OCI-LY1 (cell line): ENCODE data around the gene ZNF181.

Experiments used
- H2AFZ ChIP-seq: fragments of 200-600 bp; sonication (generic), shearing (Covaris generic); 2 replicates; pipeline ENCODE4 v1.6.0; 2014; ENCODE audit warnings: antibody characterized with exemption, mild to moderate bottlenecking, low read length
- H3F3A ChIP-seq: fragments of 200-600 bp; sonication (generic), shearing (Covaris generic); 2 replicates; pipeline ENCODE4 v1.6.0; 2014; ENCODE audit warnings: mild to moderate bottlenecking, antibody characterized with exemption, low read length, moderate library complexity; ENCODE audit not compliant: insufficient read depth
- H3K27ac ChIP-seq: fragments of 200-600 bp; sonication (generic); 2 replicates; pipeline ENCODE4 v1.5.1; 2014; ENCODE audit warnings: low read length, mixed run types, mild to moderate bottlenecking, low read depth; ENCODE audit not compliant: poor library complexity, severe bottlenecking
- H3K27me3 ChIP-seq: fragments of 200-600 bp; sonication (generic); 2 replicates; pipeline ENCODE4 v1.6.0; 2014; ENCODE audit warnings: antibody characterized with exemption, mild to moderate bottlenecking, low read length, moderate library complexity; ENCODE audit not compliant: insufficient read depth
- H3K36me3 ChIP-seq: fragments of 200-600 bp; sonication (generic); 2 replicates; pipeline ENCODE4 v1.6.1; 2014; ENCODE audit warnings: mild to moderate bottlenecking, antibody characterized with exemption, low read length, moderate library complexity, mixed read lengths; ENCODE audit not compliant: insufficient read depth
- H3K4me1 ChIP-seq: fragments of 200-600 bp; sonication (generic); 2 replicates; pipeline ENCODE4 v1.5.1; 2014; ENCODE audit warnings: mild to moderate bottlenecking, low read length, moderate library complexity; ENCODE audit not compliant: insufficient read depth, severe bottlenecking
- H3K4me2 ChIP-seq: fragments of 200-600 bp; sonication (generic), shearing (Covaris generic); 2 replicates; pipeline ENCODE4 v1.6.1; 2014; ENCODE audit warnings: low read length
- H3K4me3 ChIP-seq: fragments of 200-600 bp; sonication (generic); 2 replicates; pipeline ENCODE4 v1.5.1; 2014; ENCODE audit warnings: low read length, low read depth, mild to moderate bottlenecking, mixed read lengths; ENCODE audit not compliant: poor library complexity, severe bottlenecking
- H3K79me2 ChIP-seq: fragments of 200-600 bp; shearing (Covaris generic); 2 replicates; pipeline ENCODE4 v1.6.1; 2016; ENCODE audit warnings: mixed run types, low read length, mixed read lengths; ENCODE audit not compliant: insufficient read depth
- H3K9ac ChIP-seq: fragments of 200-600 bp; sonication (generic), shearing (Covaris generic); 2 replicates; pipeline ENCODE4 v1.6.1; 2014; ENCODE audit warnings: mild to moderate bottlenecking, low read length, mixed read lengths
- H3K9me2 ChIP-seq: fragments of 200-600 bp; sonication (generic), shearing (Covaris generic); 2 replicates; pipeline ENCODE4 v1.6.1; 2014; ENCODE audit warnings: low read depth, mild to moderate bottlenecking, low read length, mixed read lengths
- H3K9me3 ChIP-seq: fragments of 200-600 bp; shearing (Covaris generic); 2 replicates; pipeline ENCODE4 v1.6.1; 2014; ENCODE audit warnings: low read length, mixed read lengths
- H4K20me1 ChIP-seq: fragments of 200-600 bp; sonication (generic), shearing (Covaris generic); 2 replicates; pipeline ENCODE4 v1.6.0; 2016; ENCODE audit warnings: mild to moderate bottlenecking, low read length; ENCODE audit not compliant: insufficient read depth
- CTCF ChIP-seq: fragments of 200-600 bp; sonication (generic), shearing (Covaris generic); IDR thresholded peaks from 2 replicates; pipeline ENCODE4 v1.5.1; 2017; ENCODE audit warnings: mild to moderate bottlenecking, antibody characterized with exemption, low read length, moderate library complexity, mixed read lengths
- EZH2 ChIP-seq: fragments of 200-600 bp; sonication (generic), shearing (Covaris generic); IDR thresholded peaks from 2 replicates; pipeline ENCODE4 v1.8.0; 2017; ENCODE audit warnings: borderline replicate concordance, mixed run types, mild to moderate bottlenecking, antibody characterized with exemption, low read length, moderate library complexity, mixed read lengths

The ZNF181 gene

DNA sequence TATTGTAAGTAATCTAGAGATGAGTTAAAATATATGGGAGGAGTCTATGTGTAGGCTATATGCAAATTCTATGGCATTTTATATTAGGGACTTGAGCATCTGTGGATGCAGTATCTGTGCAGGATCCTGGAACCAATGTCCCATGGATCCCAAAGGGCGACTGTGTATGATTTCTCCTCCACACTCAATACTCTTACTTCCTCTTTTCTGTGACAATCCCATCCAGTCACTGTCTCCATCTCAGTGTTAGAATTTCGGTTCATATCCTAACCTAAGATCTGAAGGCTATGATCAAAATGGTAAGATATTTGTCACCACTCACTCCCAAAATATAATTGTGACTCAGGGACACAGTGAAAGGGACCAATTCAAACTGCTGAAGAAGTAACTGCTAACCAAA, 54.0 kb downstream of the ZNF181 start:
- H3K9me3 ChIP-seq = no peaks in the 10 kb centered on the region

DNA sequence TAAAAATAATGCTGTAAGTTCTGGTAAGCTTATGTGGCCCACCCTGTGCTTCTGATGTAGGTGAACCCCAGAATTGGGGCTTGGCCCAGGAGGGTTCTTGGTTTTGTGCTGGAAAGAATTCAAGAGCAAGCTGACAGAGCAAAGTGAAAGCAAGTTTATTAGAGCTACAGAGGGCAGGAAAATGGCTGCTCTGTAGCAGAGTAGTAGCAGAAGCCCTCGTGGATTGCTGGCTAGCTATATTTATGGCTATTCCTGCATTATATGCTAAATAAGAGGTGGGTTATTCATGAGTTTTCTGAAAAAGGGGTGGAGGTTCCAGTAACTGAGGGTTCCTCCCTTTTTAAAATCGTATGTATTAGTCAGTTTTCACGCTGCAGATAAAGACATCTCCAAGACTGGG, 59.5 kb downstream of the ZNF181 start:
- no peaks in the 10 kb centered on the region for H3K27me3 ChIP-seq
- no peak overlapping the region for H2AFZ ChIP-seq
- no peak overlapping the region for H3K4me3 ChIP-seq
- no peaks in the 10 kb centered on the region for H3K9me2 ChIP-seq
- H3F3A ChIP-seq = no peaks in the 10 kb centered on the region
- H3K4me2 ChIP-seq = no peak overlapping the region
- no peak overlapping the region for H3K9ac ChIP-seq
- no peaks in the 10 kb centered on the region for H3K79me2 ChIP-seq
- H3K9me3 ChIP-seq = no peaks in the 10 kb centered on the region
- TF ChIP-seq EZH2 (no peak), CTCF (no peak)
- H4K20me1 ChIP-seq = no peaks in the 10 kb centered on the region
- no peaks in the 10 kb centered on the region for H3K36me3 ChIP-seq
- no peaks in the 10 kb centered on the region for H3K4me1 ChIP-seq
- no peak overlapping the region for H3K27ac ChIP-seq

More for the DNA sequence above, 54.0 kb downstream of the ZNF181 start:
- Histone ChIP-seq H3K4me3 (no peak overlapping the region), H3K4me2 (no peak overlapping the region), H3K9ac (no peak overlapping the region), H3K27me3 (no peaks in the 10 kb centered on the region), H3K36me3 (no peaks in the 10 kb centered on the region), H3K27ac (no peak overlapping the region), H3K9me2 (no peaks in the 10 kb centered on the region), H4K20me1 (no peaks in the 10 kb centered on the region), H3K79me2 (no peaks in the 10 kb centered on the region), H2AFZ (no peak overlapping the region), H3F3A (no peaks in the 10 kb centered on the region), H3K4me1 (no peaks in the 10 kb centered on the region)
- TF ChIP-seq EZH2 (no peak), CTCF (no peak)

DNA sequence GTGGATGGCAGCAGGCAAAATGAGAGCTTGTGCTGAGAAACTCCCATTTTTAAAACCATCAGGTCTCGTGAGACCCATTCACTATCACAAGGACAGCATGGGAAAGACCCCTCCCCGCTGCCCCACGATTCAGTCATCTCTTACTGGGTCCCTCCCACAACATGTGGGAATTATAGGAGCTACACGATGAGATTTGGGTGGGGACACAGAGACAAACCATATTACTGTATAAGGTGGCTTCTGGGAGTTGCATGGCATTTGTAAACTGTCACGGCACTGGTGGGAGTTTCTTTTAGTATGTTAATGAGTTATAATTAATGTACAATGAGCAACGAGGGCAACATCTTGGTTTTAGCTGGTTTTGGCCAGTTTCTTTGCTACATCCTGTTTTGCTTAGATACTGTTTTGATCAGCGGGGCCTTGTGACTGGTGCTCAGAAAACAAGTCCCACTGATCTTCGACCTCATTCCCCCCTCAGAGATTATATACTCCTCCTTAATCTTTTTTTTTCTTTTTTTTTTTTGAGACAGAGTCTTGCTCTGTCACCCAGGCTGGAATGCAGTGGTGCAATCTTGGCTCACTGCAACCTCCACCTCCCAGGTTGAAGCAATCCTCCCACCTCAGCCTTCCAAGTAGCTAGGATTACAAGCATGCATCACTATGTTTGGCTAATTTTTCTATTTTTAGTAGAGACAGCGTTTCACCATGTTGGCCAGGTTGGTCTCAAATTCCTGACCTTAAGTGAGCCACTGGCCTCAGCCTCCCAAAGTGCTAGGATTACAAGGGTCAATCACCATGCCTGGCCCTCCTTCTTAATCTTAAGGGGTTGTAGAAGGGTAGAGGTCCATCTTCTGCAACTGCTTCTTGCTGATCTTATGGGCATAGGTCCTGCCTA, 60.3 kb downstream of the ZNF181 start:
- Histone ChIP-seq H3K9ac (no peak overlapping the region), H3K36me3 (no peaks in the 10 kb centered on the region), H3K9me3 (no peaks in the 10 kb centered on the region), H3K27ac (no peak overlapping the region), H3K4me3 (no peak overlapping the region), H3K4me1 (no peaks in the 10 kb centered on the region), H2AFZ (no peak overlapping the region), H4K20me1 (no peaks in the 10 kb centered on the region), H3K9me2 (no peaks in the 10 kb centered on the region), H3K79me2 (no peaks in the 10 kb centered on the region), H3K27me3 (no peaks in the 10 kb centered on the region), H3K4me2 (no peak overlapping the region), H3F3A (no peaks in the 10 kb centered on the region)
- no peak for TF ChIP-seq EZH2
- TF ChIP-seq CTCF = no peak
